NB4 (cell line): ENCODE measurements around the gene EPG5.

Source experiments
- CTCF ChIP-seq: IDR thresholded peaks from one replicate; pipeline ENCODE4 v1.5.1; 2012; ENCODE audit warnings: low read depth, low read length
- MAX ChIP-seq: IDR thresholded peaks from 2 replicates; pipeline ENCODE4 v1.6.1; 2011; ENCODE audit warnings: low read depth, low read length
- MYC ChIP-seq: IDR thresholded peaks from 2 replicates; pipeline ENCODE4 v1.6.1; 2011; ENCODE audit warnings: low read depth, low read length

- TF ChIP-seq CTCF (no peak), MAX (no peak), MYC (no peak)
Measured at GRCh38 chr18:45991788-45992187, 24.7 kb upstream of the EPG5 start.
